GM19397 (cell line): ENCODE measurements around the gene OTUD4.
"Not testable (repeated sequence)": the region's sequence is repeated elsewhere in the genome, so short reads cannot be mapped to it uniquely, and the experiment has no call there.

Experiments
- ATAC-seq: cut with Tn5 transposase; IDR thresholded peaks from one replicate; pipeline ENCODE4 v1.9.1; 2021; ENCODE audit warnings: mild to moderate bottlenecking, moderate library complexity; ENCODE audit not compliant: unreplicated experiment

OTUD4 gene, protein sequence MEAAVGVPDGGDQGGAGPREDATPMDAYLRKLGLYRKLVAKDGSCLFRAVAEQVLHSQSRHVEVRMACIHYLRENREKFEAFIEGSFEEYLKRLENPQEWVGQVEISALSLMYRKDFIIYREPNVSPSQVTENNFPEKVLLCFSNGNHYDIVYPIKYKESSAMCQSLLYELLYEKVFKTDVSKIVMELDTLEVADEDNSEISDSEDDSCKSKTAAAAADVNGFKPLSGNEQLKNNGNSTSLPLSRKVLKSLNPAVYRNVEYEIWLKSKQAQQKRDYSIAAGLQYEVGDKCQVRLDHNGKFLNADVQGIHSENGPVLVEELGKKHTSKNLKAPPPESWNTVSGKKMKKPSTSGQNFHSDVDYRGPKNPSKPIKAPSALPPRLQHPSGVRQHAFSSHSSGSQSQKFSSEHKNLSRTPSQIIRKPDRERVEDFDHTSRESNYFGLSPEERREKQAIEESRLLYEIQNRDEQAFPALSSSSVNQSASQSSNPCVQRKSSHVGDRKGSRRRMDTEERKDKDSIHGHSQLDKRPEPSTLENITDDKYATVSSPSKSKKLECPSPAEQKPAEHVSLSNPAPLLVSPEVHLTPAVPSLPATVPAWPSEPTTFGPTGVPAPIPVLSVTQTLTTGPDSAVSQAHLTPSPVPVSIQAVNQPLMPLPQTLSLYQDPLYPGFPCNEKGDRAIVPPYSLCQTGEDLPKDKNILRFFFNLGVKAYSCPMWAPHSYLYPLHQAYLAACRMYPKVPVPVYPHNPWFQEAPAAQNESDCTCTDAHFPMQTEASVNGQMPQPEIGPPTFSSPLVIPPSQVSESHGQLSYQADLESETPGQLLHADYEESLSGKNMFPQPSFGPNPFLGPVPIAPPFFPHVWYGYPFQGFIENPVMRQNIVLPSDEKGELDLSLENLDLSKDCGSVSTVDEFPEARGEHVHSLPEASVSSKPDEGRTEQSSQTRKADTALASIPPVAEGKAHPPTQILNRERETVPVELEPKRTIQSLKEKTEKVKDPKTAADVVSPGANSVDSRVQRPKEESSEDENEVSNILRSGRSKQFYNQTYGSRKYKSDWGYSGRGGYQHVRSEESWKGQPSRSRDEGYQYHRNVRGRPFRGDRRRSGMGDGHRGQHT

GRCh38 chr4:145180298-145181090, at the start of gene OTUD4:
OTUD4 (minus strand) TSS chr4:145180589; CDS start chr4:145179973, 616 bp downstream.
- peak; percentile 84 for ATAC-seq

- not testable (repeated sequence) for ATAC-seq
These were observed 42.8 kb upstream of the OTUD4 start for GRCh38 chr4:145223228-145223627.

DNA sequence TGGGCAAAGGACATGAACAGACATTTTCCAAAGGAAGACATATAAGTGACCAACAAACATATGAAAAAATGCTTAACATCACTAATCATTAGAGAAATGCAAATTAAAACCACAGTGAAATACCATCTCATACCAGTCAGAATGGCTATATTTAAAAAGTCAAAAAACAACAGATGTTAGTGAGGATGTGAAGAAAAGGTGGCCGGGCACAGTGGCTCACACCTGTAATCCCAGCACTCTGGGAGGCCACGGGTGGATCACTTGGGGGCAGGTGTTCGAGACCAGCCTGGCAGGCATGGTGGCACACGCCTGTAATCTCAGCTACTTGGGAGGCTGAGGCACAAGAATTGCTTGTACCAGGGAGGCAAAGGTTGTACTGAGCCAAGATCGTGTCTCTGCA, 41.1 kb upstream of the OTUD4 start:
- not testable (repeated sequence) for ATAC-seq

GRCh38 chr4:145219090-145219489, 38.7 kb upstream of the OTUD4 start:
- no peak for ATAC-seq

- peak; percentile 95 for ATAC-seq
These were observed 37.9 kb upstream of the OTUD4 start for GRCh38 chr4:145218251-145218650.

- ATAC-seq = no peak
These were observed 37.0 kb upstream of the OTUD4 start for GRCh38 chr4:145217349-145217748.

DNA sequence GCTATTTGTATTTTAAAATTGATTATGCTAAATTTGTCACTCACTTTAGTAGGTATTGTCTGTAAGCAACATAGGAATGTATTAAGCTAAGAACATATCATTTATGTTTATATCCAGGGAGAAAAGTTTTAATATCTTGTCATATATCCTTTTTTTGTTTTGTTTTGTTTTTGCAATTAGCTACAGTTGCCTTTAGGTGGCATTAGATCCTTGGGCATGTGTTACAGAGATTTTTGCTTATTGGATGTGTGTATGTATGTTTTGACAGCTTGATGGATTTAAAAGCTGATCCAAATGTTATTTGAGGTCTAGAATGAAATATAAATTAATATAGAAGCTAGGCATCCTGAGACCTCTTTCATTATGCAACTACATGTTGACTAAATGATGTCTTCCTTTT, 36.1 kb upstream of the OTUD4 start:
- no peak for ATAC-seq

GRCh38 chr4:145213245-145213644, 32.9 kb upstream of the OTUD4 start:
- no peak for ATAC-seq

DNA sequence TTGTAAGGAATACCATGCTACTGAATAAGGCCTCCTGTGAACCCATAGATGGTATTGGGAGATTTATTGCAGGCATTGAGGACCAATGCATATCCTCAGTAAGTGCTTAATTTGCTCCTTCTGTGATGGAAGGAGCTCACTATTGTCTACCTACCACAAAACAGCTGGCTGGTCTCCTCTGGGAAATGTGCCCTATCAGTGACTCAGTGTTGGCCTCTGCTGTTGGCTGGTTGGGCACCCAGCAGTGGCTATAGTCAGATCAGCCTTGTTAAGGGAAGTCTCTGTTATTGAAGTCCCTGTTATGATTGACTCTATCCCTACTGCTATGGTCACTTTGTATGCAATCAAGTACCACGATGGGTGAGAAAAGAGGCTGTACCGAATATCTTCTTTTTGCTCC, 27.5 kb upstream of the OTUD4 start:
- ATAC-seq = no peak

DNA sequence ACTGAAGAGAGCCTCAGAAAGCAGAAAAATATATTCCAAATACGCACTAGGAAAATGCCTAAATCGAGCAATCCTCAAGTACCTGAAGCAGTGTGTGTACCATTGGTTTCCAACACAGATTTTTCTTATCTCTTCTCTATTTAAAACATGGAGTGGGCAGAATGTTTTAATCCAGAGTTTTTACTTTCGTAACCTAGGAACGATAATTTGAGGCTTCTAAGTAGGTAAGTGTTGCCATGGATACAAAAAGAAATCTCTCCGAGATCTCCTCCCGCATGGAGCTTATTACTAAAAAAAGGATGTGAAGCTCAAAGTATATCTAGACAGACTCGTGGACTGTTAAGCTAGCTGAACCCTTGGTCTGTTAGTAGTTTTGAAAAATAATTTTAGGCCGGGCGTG, 23.0 kb upstream of the OTUD4 start:
- no peak for ATAC-seq

GRCh38 chr4:145200366-145200765, 20.0 kb upstream of the OTUD4 start:
- ATAC-seq = no peak

- no peak for ATAC-seq
These were observed 18.8 kb upstream of the OTUD4 start for GRCh38 chr4:145199051-145199716.

DNA sequence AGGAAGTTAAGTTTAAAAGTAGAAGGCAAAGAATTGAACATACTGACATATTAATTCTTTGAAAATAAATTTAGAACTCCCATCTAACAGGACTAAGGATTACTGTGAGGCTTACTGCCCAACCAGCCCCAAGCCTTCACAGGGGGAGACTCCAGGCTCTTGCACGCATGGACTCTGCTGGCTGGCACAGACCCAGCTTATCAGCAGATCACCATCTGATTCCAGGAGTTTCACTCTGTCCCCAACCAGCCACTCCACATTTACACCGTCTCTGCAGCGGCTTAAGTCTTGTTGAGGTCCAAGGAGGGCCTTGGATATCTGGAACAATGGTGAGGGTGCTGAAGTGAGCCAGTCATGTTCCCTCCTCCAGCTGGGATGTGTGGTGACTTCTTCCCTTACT, 16.4 kb upstream of the OTUD4 start:
- no peak for ATAC-seq

DNA sequence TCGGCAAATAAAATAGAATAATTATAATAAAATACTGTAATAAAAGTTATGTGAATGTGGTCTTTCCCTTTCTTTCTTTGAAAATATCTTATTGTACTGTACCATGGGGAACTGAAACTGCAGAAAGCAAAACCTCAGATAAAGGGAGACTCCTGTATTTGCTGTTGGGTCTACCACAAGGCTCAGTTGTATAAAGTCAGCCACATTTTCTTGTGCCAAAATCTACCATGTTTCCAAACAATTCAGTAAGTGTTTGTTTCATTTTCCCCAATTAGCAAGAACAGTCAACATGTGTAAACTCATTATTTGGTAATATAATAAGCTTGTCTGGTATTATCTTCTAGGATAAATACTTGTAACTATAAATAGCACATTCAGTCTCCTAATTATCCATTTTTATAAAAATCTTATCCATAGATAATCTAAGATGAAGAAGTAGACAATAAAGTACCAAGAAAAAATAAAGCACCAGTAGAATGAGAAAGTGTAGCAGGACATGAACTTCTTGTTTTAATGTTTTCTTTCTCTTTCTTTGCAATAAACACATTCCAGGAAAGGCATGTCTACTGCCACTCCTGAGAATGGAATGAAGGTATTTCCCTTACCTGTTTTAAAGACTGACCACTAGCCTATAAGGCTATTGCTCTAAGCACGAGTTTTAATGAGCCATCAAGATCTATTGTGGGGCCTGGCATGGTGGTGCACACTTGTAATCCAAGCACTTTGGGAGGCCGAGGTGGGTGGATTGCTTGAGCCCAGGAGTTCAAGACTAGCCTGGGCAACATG, 15.0 kb upstream of the OTUD4 start:
- peak; percentile 70 for ATAC-seq

GRCh38 chr4:145189981-145190380, 9.6 kb upstream of the OTUD4 start:
- ATAC-seq = no peak

GRCh38 chr4:145186729-145187128, 6.3 kb upstream of the OTUD4 start:
- peak; percentile 81 for ATAC-seq

DNA sequence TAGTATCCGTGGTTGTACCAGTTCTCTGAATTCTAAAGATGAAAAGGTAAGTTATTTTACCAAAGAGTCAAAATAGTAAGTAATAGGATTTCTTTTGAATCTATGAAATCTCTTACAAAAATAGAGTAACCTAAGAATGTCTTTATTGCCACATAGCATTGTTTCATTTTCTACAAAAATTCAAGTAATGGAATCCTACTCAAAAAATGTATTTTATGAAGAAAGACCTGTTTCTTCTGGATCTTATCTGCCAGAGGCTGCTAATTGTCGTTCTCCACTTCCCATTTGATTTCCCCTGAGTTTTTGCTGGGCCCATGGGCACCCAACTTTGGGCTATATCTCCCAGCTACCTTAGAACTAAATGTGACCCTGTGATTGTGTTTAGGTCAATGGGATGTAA, 3.2 kb upstream of the OTUD4 start:
- ATAC-seq = no peak

DNA sequence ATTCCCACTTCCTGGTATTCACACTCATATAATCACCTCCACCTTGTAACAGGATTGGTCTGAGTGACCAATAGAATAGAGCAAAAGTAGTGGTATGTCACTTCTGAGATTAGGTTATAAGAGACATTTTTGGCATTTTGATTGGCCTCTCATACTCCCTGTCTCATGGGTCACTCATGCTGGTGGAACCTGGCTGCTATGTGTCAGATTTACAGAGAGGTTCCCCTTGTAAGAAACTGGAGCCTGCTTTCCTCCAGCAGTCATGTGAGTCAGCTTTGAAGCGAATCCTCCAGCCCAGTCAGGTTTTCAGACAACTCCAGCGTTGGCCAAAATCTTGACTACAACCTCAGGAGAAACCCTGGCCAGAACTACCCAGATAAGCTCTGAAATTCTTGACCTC, 2.6 kb upstream of the OTUD4 start:
- no peak for ATAC-seq

GRCh38 chr4:145182222-145182621, 1.8 kb upstream of the OTUD4 start:
- ATAC-seq = no peak
